ENCODE results near the gene UNC93A.
"Not testable (repeated sequence)": the region's sequence is repeated elsewhere in the genome, so short reads cannot be mapped to it uniquely, and the experiment has no call there.

UNC93A gene

DNA sequence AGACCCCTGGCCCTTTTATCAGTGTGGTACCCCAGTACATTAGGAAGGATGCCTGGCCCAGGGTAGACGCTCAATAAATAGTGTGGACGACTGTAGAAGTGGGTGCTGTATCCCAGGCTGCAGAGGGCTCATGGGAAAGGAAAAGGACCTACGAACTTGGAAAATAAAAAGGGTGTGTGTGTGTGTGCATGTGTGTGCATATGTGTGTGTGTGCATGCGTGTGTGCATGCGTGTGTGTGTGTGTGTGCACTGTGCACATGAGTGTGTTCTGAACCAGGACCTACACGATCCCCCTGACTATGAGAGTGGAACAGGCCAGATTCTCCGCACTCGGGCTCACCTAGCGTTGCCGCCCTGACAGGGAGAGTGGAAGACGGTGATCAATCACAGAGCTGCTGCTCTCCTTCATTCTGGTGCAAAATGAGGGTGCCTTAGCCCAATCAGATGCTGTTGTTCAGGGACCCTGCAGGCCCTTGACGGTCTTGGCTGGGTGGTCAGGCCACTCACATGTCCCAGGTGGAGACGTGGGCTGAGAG is 3.5 kb upstream of the UNC93A start:
- DNase-seq (ENCODE audit: low spot score) (no peak), ATAC-seq (ENCODE audit: low read depth) (no peak)
- Histone ChIP-seq H3K27ac (ENCODE audit: poor library complexity, severe bottlenecking) (no peak overlapping the region), H3K4me1 (ENCODE audit: insufficient read depth, poor library complexity, severe bottlenecking) (no peaks in the 10 kb centered on the region), H3K36me3 (ENCODE audit: low read depth) (no peaks in the 10 kb centered on the region), H3K9me3 (ENCODE audit: severe bottlenecking) (no peaks in the 10 kb centered on the region), H3K27me3 (ENCODE audit: insufficient read depth, poor library complexity, severe bottlenecking) (peaks cover 11% of the 10 kb centered on the region), H3K4me3 (ENCODE audit: severe bottlenecking) (no peak overlapping the region)
- TF ChIP-seq, protein P1, sequence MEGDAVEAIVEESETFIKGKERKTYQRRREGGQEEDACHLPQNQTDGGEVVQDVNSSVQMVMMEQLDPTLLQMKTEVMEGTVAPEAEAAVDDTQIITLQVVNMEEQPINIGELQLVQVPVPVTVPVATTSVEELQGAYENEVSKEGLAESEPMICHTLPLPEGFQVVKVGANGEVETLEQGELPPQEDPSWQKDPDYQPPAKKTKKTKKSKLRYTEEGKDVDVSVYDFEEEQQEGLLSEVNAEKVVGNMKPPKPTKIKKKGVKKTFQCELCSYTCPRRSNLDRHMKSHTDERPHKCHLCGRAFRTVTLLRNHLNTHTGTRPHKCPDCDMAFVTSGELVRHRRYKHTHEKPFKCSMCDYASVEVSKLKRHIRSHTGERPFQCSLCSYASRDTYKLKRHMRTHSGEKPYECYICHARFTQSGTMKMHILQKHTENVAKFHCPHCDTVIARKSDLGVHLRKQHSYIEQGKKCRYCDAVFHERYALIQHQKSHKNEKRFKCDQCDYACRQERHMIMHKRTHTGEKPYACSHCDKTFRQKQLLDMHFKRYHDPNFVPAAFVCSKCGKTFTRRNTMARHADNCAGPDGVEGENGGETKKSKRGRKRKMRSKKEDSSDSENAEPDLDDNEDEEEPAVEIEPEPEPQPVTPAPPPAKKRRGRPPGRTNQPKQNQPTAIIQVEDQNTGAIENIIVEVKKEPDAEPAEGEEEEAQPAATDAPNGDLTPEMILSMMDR (IDR thresholded peaks at IDR 0.05; ENCODE audit: poor library complexity, severe bottlenecking) = no peak

DNA sequence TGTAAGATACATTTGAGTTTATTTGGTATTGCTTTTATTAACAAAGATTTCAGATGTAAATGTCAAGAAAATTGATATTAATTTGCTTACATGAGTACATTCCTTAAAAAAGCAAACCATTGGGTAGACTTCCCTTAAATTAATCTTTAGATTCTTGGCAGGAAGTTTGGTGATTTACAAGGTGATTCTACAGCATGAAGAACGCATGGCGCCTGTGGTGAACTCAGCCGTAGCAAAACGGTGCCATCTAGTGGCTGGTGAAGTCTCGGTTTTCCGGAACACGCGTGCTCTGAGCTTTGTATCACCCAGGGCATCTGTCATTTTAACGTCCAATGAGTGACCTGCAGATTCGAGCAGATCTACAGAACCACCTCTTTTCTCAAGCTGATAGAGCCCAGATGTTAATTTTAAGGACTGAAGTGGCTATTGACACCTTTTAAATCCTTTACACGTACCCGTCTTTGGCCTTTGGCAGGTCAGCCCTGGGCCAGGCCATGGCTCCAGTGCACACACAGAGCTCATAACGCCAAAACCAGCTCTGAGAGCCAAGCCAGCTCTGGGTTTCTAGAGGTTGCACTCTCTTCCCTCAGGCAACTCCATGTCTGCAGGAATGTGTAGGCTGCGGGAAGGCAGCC is 2.4 kb upstream of the UNC93A start:
- H3K27me3 ChIP-seq (ENCODE audit: insufficient read depth, poor library complexity, severe bottlenecking); DNase-seq (ENCODE audit: low spot score): not testable (repeated sequence)

DNA sequence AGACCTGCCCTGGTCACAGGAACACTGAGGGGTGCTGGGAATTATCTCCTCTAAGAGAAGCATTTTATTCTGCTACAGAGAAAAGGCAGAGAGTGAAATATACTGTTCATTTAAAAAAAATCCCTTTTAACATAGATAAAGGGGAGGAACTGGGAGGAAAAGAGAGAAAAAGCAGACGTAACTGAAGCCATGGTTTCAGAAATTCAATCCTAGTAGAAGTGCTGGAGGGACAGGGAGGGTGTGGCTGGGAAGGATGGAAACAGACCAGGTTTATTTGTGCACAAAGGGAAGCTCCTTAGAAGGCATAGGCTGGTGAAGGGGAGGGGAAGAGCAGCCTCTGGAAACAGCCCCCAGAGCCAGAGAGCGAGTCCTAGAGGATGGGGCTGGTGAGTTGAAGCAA is 1.8 kb upstream of the UNC93A start:
- H3K4me3 ChIP-seq (ENCODE audit: severe bottlenecking); ATAC-seq (ENCODE audit: low read depth); H3K9me3 ChIP-seq (ENCODE audit: severe bottlenecking); H3K4me1 ChIP-seq (ENCODE audit: insufficient read depth, poor library complexity, severe bottlenecking); H3K27ac ChIP-seq (ENCODE audit: poor library complexity, severe bottlenecking); H3K36me3 ChIP-seq (ENCODE audit: low read depth); H3K27me3 ChIP-seq (ENCODE audit: insufficient read depth, poor library complexity, severe bottlenecking); DNase-seq (ENCODE audit: low spot score): not testable (repeated sequence)

More for the DNA sequence above, 2.4 kb upstream of the UNC93A start:
- ATAC-seq (ENCODE audit: low read depth) = peak; percentile 79
- H3K36me3 ChIP-seq (ENCODE audit: low read depth); H3K9me3 ChIP-seq (ENCODE audit: severe bottlenecking); H3K4me3 ChIP-seq (ENCODE audit: severe bottlenecking); H3K4me1 ChIP-seq (ENCODE audit: insufficient read depth, poor library complexity, severe bottlenecking); H3K27ac ChIP-seq (ENCODE audit: poor library complexity, severe bottlenecking): not testable (repeated sequence)
- TF ChIP-seq, protein P1 (IDR thresholded peaks at IDR 0.05; ENCODE audit: poor library complexity, severe bottlenecking) = peak; percentile 61

DNA sequence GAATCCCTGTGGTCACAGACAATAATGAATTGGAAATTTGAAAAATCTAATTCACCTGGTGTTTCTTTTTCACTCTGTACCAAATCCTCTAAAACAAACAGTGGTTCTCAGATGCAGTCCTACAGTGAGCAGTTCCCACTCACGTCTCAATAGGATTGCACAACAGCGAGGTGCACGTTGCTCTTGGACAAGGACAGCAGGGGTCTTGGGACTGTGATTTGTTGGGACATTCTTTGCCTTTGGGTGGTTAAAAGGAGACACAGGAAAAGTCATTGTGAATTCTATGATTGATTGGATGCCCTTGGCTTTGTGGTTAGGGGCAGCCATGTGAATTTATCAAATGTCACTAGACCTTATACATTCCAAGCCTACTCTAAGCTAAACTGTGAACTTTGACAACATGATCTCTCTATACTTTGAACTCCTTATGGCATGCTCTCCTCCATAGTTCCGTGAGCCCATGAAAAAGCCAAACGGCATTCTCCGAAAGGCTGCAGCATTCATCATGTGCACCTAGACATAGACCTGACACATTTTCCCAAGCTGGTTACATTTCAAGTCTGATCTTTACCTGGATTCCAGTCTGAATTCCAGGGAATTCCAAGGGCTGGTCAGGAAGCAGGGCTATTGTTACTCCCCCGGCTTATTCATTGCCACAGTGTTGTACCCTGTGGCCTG is 647 bp downstream of the UNC93A start:
- H3K9me3 ChIP-seq (ENCODE audit: severe bottlenecking) = no peaks in the 10 kb centered on the region
- no peaks in the 10 kb centered on the region for H3K4me1 ChIP-seq (ENCODE audit: insufficient read depth, poor library complexity, severe bottlenecking)
- H3K27ac ChIP-seq (ENCODE audit: poor library complexity, severe bottlenecking) = no peak overlapping the region
- H3K36me3 ChIP-seq (ENCODE audit: low read depth) = no peaks in the 10 kb centered on the region
- no peak overlapping the region for H3K4me3 ChIP-seq (ENCODE audit: severe bottlenecking)
- peaks cover 9% of the 10 kb centered on the region for H3K27me3 ChIP-seq (ENCODE audit: insufficient read depth, poor library complexity, severe bottlenecking)
- no peak for ATAC-seq (ENCODE audit: low read depth)
- TF ChIP-seq, protein P1 (IDR thresholded peaks at IDR 0.05; ENCODE audit: poor library complexity, severe bottlenecking) = no peak
- DNase-seq (ENCODE audit: low spot score) = no peak

DNA sequence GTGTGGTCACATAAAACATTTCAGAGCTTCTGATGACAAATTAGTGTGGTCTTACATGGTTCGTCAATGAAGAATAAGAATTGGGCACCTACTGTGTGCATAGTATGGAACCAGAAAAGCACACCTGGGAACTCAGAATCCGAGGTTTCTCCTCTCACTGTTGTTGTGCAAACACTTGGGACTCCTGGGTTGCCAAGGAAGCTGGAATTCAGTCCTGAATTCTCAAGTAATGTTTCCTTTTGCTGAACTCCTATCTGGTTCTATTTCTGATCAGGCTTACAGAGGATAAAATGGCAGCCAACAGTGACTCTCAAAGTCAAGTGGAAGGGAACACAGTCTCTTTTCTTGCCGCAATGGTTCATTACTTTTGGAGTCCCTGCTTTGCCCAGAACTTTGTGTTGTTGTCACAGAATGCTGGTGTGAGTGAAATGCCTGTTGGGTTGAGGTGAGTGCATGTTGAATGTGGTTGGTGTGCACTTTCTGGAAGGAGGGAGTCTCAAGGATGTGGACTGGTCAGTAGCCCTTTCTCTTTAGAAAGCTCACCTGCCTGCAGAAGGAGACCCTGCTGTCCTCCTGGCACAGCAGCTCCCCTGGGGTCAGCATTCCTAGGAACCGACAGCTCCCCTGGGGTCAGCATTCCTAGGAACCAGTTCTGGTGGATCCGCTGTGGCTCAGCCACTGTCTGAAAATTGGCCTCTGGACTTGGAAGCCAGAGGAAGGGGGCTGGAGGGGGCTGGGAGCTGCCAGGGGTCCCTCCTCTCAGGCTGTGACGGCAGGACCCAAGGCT is 1.4 kb downstream of the UNC93A start:
- H3K4me1 ChIP-seq (ENCODE audit: insufficient read depth, poor library complexity, severe bottlenecking) = no peaks in the 10 kb centered on the region
- H3K4me3 ChIP-seq (ENCODE audit: severe bottlenecking) = no peak overlapping the region
- H3K27me3 ChIP-seq (ENCODE audit: insufficient read depth, poor library complexity, severe bottlenecking) = peaks cover 17% of the 10 kb centered on the region
- DNase-seq (ENCODE audit: low spot score) (no peak), ATAC-seq (ENCODE audit: low read depth) (no peak)
- H3K9me3 ChIP-seq (ENCODE audit: severe bottlenecking) = no peaks in the 10 kb centered on the region
- no peaks in the 10 kb centered on the region for H3K36me3 ChIP-seq (ENCODE audit: low read depth)
- H3K27ac ChIP-seq (ENCODE audit: poor library complexity, severe bottlenecking) = no peak overlapping the region
- TF ChIP-seq, protein P1 (IDR thresholded peaks at IDR 0.05; ENCODE audit: poor library complexity, severe bottlenecking) = no peak

All from RWPE2 (cell line).